Measurements from ENCODE around the gene MPDU1. TPM values are rescaled to one million over a fixed set of nuclear protein-coding genes. Genes with fewer than 3 reads are reported as not detected.

The MPDU1 gene
- total RNA-seq, 1 experiment from 2014 or later, result 57.0 TPM

DNA sequence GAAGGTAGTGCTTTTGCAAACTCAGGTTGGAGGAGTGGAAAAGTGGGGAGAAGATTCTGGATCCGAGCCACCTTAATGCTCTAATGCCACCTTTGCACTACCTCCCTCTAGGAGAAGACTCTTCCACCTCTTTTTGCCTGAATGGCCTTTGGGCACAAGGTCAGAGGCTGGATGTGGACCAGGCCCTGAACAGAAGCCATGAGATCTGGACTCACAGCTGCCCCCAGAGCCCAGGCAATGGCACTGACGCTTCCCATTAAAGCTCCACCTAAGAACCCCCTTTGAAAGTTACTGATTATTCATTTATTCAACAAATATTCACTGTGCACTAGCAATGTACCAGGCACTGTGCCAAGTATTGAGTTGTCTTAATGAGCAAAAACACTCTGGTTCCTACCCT lies 49.4 kb downstream of the MPDU1 start (continued):
- no peak for TF ChIP-seq ZNF317 (CRISPR knock-in tag; IDR thresholded peaks at IDR 0.05; ENCODE audit: borderline replicate concordance, low read depth)
- TF ChIP-seq TP53 (CRISPR knock-in tag; IDR thresholded peaks at IDR 0.05), result no peak
- TF ChIP-seq, protein P1, sequence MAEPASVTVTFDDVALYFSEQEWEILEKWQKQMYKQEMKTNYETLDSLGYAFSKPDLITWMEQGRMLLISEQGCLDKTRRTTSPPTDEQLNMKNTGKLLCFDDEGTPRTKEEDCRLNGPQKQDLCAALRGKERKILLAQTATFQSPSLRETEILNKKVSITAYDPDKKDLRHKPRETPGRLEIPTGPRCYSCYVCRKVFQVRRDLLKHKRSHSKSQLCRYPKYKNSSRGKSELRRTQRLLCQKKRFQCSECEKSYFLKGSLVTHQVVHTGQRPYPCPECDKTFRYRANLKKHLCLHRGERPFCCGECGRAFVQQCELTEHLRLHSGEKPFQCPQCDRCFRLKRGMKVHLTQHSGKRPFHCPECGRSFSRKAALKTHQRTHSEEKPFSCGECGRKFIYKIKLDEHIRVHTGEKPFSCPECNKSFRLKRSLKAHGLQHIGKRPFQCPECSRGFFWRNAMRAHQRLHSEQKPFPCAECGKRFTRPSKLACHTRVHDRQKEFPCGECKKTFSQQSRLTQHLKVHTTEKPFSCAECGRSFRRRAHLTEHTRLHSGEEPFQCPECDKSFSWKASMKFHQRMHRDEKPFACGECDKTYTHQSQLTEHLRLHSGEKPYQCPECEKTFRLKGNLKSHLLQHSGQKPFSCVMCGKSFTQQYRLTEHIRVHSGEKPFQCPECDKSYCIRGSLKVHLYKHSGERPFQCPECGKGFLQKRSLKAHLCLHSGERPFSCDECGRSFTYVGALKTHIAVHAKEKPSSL (CRISPR knock-in tag; conservative IDR thresholded peaks at IDR 0.05), result no peak
- TF ChIP-seq, protein P2, sequence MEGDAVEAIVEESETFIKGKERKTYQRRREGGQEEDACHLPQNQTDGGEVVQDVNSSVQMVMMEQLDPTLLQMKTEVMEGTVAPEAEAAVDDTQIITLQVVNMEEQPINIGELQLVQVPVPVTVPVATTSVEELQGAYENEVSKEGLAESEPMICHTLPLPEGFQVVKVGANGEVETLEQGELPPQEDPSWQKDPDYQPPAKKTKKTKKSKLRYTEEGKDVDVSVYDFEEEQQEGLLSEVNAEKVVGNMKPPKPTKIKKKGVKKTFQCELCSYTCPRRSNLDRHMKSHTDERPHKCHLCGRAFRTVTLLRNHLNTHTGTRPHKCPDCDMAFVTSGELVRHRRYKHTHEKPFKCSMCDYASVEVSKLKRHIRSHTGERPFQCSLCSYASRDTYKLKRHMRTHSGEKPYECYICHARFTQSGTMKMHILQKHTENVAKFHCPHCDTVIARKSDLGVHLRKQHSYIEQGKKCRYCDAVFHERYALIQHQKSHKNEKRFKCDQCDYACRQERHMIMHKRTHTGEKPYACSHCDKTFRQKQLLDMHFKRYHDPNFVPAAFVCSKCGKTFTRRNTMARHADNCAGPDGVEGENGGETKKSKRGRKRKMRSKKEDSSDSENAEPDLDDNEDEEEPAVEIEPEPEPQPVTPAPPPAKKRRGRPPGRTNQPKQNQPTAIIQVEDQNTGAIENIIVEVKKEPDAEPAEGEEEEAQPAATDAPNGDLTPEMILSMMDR (IDR thresholded peaks at IDR 0.05), result no peak

DNA sequence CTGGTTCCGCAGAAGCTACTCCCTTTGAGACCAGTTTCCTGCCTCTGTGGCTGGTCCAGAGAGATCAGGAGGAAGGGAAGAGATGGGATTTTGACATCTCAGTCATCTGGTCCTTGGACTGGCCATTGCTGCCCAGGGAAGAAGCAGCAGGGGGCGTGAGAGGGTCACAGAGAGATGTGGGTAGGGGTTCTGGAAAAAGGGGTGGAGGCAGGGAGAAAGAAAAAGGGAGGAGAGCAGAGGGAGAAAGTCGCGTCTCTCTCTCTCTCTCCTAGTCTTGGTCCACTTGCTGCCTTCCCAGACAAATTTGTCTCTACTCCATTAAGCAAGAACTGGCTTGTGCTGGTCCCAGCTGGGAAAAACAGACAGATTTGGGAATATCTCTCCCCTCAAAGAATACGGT lies 50.7 kb downstream of the MPDU1 start:
- Mint-ChIP-seq H3K36me3 (no peaks in the 10 kb centered on the region), H3K9me3 (no peaks in the 10 kb centered on the region), H3K4me3 (no peak overlapping the region), H3K27ac (no peak overlapping the region; the same call in 1 of the 2 replicates), H3K4me1 (peaks cover 35% of the 10 kb centered on the region), H3K27me3 (ENCODE audit: low read depth) (no peaks in the 10 kb centered on the region)
- no peak for TF ChIP-seq NFE2L1 (CRISPR knock-in tag; IDR thresholded peaks at IDR 0.05)
- TF ChIP-seq, protein P2 (IDR thresholded peaks at IDR 0.05), result peak; percentile 41; the same call in 1 of the 2 replicates
- ATAC-seq (peak; percentile 58), DNase-seq (ENCODE audit: low spot score) (peak; percentile 85)
- ChIA-PET CTCF (interaction anchor here (1.0 to 7.5 kb wide), 10 partner anchors 17 to 199 kb away, joined by 3 to 205 read pairs (median 16); partner anchors contain the start of genes ATP1B2, CD68, TP53 and WRAP53), POLR2A (interaction anchor here (0.7 to 5.8 kb wide), 3 partner anchors 14 to 53 kb away, joined by 3 to 68 read pairs (median 5); partner anchors contain the start of genes TP53 and WRAP53)

DNA sequence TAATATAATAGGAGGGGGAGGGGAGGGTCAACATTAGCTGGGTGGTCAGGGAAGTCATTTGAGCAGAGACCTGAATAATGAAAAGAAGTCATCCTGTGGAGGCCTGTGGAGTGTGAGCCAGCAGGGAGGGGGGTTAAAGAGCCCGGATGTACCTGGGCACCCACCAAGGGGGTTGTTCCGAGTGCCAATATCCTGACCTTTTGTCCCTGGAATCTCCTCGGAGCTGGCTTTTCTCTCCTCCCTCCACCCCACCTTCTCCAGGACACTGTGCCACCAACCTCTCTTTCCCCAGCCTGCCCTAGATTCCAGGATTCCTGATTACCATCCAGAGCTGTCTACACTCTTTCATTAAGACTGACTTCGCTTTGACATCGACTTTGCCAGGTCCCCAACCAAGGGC lies 52.5 kb downstream of the MPDU1 start:
- Mint-ChIP-seq H3K36me3 (no peaks in the 10 kb centered on the region), H3K9me3 (no peaks in the 10 kb centered on the region), H3K27ac (no peak overlapping the region), H3K27me3 (ENCODE audit: low read depth) (no peaks in the 10 kb centered on the region), H3K4me1 (peaks cover 35% of the 10 kb centered on the region), H3K4me3 (no peak overlapping the region)
- POLR2A ChIA-PET, result interaction anchor here (0.6 to 5.8 kb wide), 4 partner anchors 15 to 51 kb away, joined by 3 to 68 read pairs (median 6); partner anchors contain the start of genes ATP1B2, TP53 and WRAP53
- ATAC-seq (no peak), DNase-seq (ENCODE audit: low spot score) (no peak)
- TF ChIP-seq, protein P3, sequence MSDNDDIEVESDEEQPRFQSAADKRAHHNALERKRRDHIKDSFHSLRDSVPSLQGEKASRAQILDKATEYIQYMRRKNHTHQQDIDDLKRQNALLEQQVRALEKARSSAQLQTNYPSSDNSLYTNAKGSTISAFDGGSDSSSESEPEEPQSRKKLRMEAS (CRISPR knock-in tag; IDR thresholded peaks at IDR 0.05), result no peak
- TF ChIP-seq TEAD1 (CRISPR knock-in tag; IDR thresholded peaks at IDR 0.05) (no peak), JUN (CRISPR knock-in tag; IDR thresholded peaks at IDR 0.05) (no peak), FOXK1 (CRISPR knock-in tag; IDR thresholded peaks at IDR 0.05) (no peak), ZNF416 (CRISPR knock-in tag; IDR thresholded peaks at IDR 0.05) (no peak), CREM (CRISPR knock-in tag; IDR thresholded peaks at IDR 0.05) (no peak), MXD4 (CRISPR knock-in tag; IDR thresholded peaks at IDR 0.05; ENCODE audit: borderline replicate concordance) (no peak), GABPB1 (CRISPR knock-in tag; IDR thresholded peaks at IDR 0.05) (no peak), JAZF1 (CRISPR knock-in tag; IDR thresholded peaks at IDR 0.05) (no peak), NFATC4 (CRISPR knock-in tag; IDR thresholded peaks at IDR 0.05) (no peak), GTF2I (CRISPR knock-in tag; conservative IDR thresholded peaks at IDR 0.05) (no peak), TEAD4 (CRISPR knock-in tag; IDR thresholded peaks at IDR 0.05) (no peak), ZNF219 (CRISPR knock-in tag; IDR thresholded peaks at IDR 0.05; ENCODE audit: borderline replicate concordance) (no peak), TCF7 (CRISPR knock-in tag; IDR thresholded peaks at IDR 0.05; ENCODE audit: low read depth) (no peak), CBFB (CRISPR knock-in tag; IDR thresholded peaks at IDR 0.05; ENCODE audit: low read depth) (no peak)
- TF ChIP-seq, protein P4, sequence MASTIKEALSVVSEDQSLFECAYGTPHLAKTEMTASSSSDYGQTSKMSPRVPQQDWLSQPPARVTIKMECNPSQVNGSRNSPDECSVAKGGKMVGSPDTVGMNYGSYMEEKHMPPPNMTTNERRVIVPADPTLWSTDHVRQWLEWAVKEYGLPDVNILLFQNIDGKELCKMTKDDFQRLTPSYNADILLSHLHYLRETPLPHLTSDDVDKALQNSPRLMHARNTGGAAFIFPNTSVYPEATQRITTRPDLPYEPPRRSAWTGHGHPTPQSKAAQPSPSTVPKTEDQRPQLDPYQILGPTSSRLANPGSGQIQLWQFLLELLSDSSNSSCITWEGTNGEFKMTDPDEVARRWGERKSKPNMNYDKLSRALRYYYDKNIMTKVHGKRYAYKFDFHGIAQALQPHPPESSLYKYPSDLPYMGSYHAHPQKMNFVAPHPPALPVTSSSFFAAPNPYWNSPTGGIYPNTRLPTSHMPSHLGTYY (CRISPR knock-in tag; IDR thresholded peaks at IDR 0.05), result no peak
- TF ChIP-seq, protein P5, sequence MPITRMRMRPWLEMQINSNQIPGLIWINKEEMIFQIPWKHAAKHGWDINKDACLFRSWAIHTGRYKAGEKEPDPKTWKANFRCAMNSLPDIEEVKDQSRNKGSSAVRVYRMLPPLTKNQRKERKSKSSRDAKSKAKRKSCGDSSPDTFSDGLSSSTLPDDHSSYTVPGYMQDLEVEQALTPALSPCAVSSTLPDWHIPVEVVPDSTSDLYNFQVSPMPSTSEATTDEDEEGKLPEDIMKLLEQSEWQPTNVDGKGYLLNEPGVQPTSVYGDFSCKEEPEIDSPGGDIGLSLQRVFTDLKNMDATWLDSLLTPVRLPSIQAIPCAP (CRISPR knock-in tag; IDR thresholded peaks at IDR 0.05), result no peak
- TF ChIP-seq, protein P6, sequence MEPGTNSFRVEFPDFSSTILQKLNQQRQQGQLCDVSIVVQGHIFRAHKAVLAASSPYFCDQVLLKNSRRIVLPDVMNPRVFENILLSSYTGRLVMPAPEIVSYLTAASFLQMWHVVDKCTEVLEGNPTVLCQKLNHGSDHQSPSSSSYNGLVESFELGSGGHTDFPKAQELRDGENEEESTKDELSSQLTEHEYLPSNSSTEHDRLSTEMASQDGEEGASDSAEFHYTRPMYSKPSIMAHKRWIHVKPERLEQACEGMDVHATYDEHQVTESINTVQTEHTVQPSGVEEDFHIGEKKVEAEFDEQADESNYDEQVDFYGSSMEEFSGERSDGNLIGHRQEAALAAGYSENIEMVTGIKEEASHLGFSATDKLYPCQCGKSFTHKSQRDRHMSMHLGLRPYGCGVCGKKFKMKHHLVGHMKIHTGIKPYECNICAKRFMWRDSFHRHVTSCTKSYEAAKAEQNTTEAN (CRISPR knock-in tag; IDR thresholded peaks at IDR 0.05), result no peak
- TF ChIP-seq, protein P7, sequence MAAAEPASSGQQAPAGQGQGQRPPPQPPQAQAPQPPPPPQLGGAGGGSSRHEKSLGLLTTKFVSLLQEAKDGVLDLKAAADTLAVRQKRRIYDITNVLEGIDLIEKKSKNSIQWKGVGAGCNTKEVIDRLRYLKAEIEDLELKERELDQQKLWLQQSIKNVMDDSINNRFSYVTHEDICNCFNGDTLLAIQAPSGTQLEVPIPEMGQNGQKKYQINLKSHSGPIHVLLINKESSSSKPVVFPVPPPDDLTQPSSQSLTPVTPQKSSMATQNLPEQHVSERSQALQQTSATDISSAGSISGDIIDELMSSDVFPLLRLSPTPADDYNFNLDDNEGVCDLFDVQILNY (CRISPR knock-in tag; IDR thresholded peaks at IDR 0.05), result no peak
- CTCF ChIA-PET, result interaction anchor here (0.5 to 7.5 kb wide), 9 partner anchors 9 to 1477 kb away, joined by 3 to 205 read pairs (median 7); partner anchors contain the start of genes ATP1B2, EFNB3, SAT2 and TP53
